Parathyroid adenoma (tissue), 2 donors: ENCODE results near the gene NELL2.

Source experiments
- H2AFZ ChIP-seq: fragments of 300-600 bp; sonication (generic); one replicate; pipeline ENCODE4 v1.7.0; 2017; ENCODE audit warnings: antibody characterized with exemption, mild to moderate bottlenecking
- H3K27ac ChIP-seq: fragments of 300-600 bp; sonication (generic); one replicate; pipeline ENCODE4 v1.7.0; 2017
- H3K27me3 ChIP-seq: fragments of 300-600 bp; sonication (generic); one replicate; pipeline ENCODE4 v1.7.0; 2017; ENCODE audit warnings: low read length; ENCODE audit not compliant: control insufficient read depth, insufficient read depth
- H3K36me3 ChIP-seq: fragments of 300-600 bp; sonication (generic); one replicate; pipeline ENCODE4 v1.7.0; 2017; ENCODE audit warnings: low read length; ENCODE audit not compliant: control insufficient read depth, insufficient read depth
- H3K4me1 ChIP-seq: fragments of 300-600 bp; sonication (generic); one replicate; pipeline ENCODE4 v1.7.0; 2017; ENCODE audit warnings: control low read depth
- H3K4me2 ChIP-seq: fragments of 300-600 bp; sonication (generic); one replicate; pipeline ENCODE4 v1.7.0; 2017; ENCODE audit warnings: low read length
- H3K4me3 ChIP-seq: fragments of 300-600 bp; sonication (generic); one replicate; pipeline ENCODE4 v1.7.0; 2017; ENCODE audit warnings: low read depth, low read length
- H3K79me2 ChIP-seq: fragments of 300-600 bp; sonication (generic); one replicate; pipeline ENCODE4 v1.7.0; 2017; ENCODE audit warnings: control low read depth
- H3K9ac ChIP-seq: fragments of 300-600 bp; sonication (generic); one replicate; pipeline ENCODE4 v1.7.0; 2017; ENCODE audit warnings: mild to moderate bottlenecking
- H3K9me3 ChIP-seq: fragments of 300-600 bp; sonication (generic); one replicate; pipeline ENCODE4 v1.7.0; 2017; ENCODE audit warnings: low read length; ENCODE audit not compliant: control insufficient read depth
- TF ChIP-seq, protein P1 (sequence below): fragments of 300-600 bp; sonication (generic); IDR thresholded peaks from one replicate; pipeline ENCODE4 v1.7.0; 2017; ENCODE audit warnings: antibody characterized with exemption, mild to moderate bottlenecking
- donor health status: primary hyperparathyroidism.

NELL2 gene

GRCh38 chr12:44647917-44648690, 228.0 kb downstream of the NELL2 start:
- Histone ChIP-seq H3K27ac (no peak overlapping the region), H2AFZ (no peak overlapping the region), H3K9me3 (no peaks in the 10 kb centered on the region), H3K27me3 (no peaks in the 10 kb centered on the region), H3K36me3 (no peaks in the 10 kb centered on the region), H3K4me3 (no peak overlapping the region), H3K9ac (no peak overlapping the region), H3K4me1 (no peaks in the 10 kb centered on the region), H3K79me2 (no peaks in the 10 kb centered on the region), H3K4me2 (no peak overlapping the region)
- TF ChIP-seq, protein P1, sequence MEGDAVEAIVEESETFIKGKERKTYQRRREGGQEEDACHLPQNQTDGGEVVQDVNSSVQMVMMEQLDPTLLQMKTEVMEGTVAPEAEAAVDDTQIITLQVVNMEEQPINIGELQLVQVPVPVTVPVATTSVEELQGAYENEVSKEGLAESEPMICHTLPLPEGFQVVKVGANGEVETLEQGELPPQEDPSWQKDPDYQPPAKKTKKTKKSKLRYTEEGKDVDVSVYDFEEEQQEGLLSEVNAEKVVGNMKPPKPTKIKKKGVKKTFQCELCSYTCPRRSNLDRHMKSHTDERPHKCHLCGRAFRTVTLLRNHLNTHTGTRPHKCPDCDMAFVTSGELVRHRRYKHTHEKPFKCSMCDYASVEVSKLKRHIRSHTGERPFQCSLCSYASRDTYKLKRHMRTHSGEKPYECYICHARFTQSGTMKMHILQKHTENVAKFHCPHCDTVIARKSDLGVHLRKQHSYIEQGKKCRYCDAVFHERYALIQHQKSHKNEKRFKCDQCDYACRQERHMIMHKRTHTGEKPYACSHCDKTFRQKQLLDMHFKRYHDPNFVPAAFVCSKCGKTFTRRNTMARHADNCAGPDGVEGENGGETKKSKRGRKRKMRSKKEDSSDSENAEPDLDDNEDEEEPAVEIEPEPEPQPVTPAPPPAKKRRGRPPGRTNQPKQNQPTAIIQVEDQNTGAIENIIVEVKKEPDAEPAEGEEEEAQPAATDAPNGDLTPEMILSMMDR: no peak

GRCh38 chr12:44640427-44641190, 235.5 kb downstream of the NELL2 start:
- no peak overlapping the region for H2AFZ ChIP-seq
- H3K4me1 ChIP-seq: no peaks in the 10 kb centered on the region
- TF ChIP-seq, protein P1: no peak
- no peaks in the 10 kb centered on the region for H3K79me2 ChIP-seq
- H3K4me3 ChIP-seq: no peak overlapping the region
- no peaks in the 10 kb centered on the region for H3K9me3 ChIP-seq
- H3K9ac ChIP-seq: no peak overlapping the region
- no peaks in the 10 kb centered on the region for H3K27me3 ChIP-seq
- no peak overlapping the region for H3K4me2 ChIP-seq
- H3K36me3 ChIP-seq: no peaks in the 10 kb centered on the region
- no peak overlapping the region for H3K27ac ChIP-seq

- Histone ChIP-seq H3K36me3 (no peaks in the 10 kb centered on the region), H3K27ac (no peak overlapping the region), H3K4me1 (no peaks in the 10 kb centered on the region), H3K9ac (no peak overlapping the region), H3K4me2 (no peak overlapping the region), H3K4me3 (no peak overlapping the region), H2AFZ (no peak overlapping the region), H3K79me2 (no peaks in the 10 kb centered on the region), H3K9me3 (no peaks in the 10 kb centered on the region), H3K27me3 (no peaks in the 10 kb centered on the region)
- TF ChIP-seq, protein P1: no peak
These were observed 238.2 kb downstream of the NELL2 start for GRCh38 chr12:44637875-44638274.

DNA sequence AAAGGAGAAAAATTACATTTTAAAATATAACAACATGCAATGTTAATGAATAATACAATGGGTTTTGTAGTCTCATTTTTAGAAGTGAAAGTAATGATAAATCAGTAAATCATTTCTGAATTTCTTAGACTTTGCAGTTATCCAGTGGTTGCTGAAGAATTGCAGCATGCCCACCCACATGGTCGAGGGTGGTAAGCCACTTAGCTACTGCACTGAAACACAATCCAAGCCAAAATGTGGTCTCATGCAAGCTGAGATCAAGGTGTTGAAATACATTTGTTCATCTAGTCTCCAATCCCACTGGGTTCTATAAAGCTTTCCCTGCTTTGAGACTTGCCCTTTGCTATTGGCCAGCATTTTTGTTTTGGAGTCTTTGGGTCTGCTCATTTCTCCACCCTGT, 247.9 kb downstream of the NELL2 start:
- Histone ChIP-seq H3K4me3 (no peak overlapping the region), H3K27me3 (no peaks in the 10 kb centered on the region), H3K36me3 (no peaks in the 10 kb centered on the region), H3K9ac (no peak overlapping the region), H3K4me1 (no peaks in the 10 kb centered on the region), H3K27ac (no peak overlapping the region), H2AFZ (no peak overlapping the region), H3K4me2 (no peak overlapping the region), H3K9me3 (no peaks in the 10 kb centered on the region), H3K79me2 (no peaks in the 10 kb centered on the region)
- TF ChIP-seq, protein P1: no peak
